Fibroblast of villous mesenchyme (primary cell): ENCODE measurements around the gene DHX15. TPM values are rescaled to one million over a fixed set of nuclear protein-coding genes. Genes with fewer than 3 reads are reported as not detected.

Source experiments
- DNase-seq: peaks from one replicate; pipeline ENCODE4 v3.0.0-alpha.2; 2010; ENCODE audit warnings: low read depth
- H3K4me3 ChIP-seq: 2 replicates; pipeline ENCODE4 v1.5.1; 2011; ENCODE audit warnings: low read depth, mild to moderate bottlenecking, low read length
- total RNA-seq: library from RNA; depleted of rRNA; stranded (reverse); fragments of >200 nt; gene quantifications from 2 replicates; pipeline ENCODE4 v1.2.3, GENCODE V29; 2012
- TF ChIP-seq, protein P1 (sequence below): IDR thresholded peaks from 2 replicates; pipeline ENCODE4 v1.5.1; 2012; ENCODE audit warnings: low read depth, mild to moderate bottlenecking, low read length; ENCODE audit not compliant: insufficient read depth

DHX15 gene
- total RNA-seq, 1 donor = 180 TPM

DNA sequence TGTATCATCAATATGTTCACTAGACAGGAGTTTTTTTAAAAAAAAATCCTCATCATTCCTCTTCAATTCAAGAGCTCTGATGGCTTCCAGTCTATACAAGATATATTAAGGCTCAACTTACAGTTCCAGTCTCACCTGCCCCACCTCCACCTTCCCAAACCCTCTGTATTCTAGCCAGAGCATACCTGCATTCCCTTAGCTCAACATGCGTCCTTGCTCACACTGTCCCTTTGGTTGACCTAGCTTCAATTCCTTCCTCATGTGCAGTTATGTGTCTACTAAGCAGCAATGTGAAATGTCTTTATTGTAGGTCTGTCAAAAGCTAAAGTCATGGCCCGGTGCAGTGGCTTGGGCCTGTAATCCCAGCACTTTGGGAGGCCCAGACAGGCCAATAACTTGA lies 10.8 kb downstream of the DHX15 start:
- H3K4me3 ChIP-seq = no peak overlapping the region
- DNase-seq = no peak
- TF ChIP-seq, protein P1, sequence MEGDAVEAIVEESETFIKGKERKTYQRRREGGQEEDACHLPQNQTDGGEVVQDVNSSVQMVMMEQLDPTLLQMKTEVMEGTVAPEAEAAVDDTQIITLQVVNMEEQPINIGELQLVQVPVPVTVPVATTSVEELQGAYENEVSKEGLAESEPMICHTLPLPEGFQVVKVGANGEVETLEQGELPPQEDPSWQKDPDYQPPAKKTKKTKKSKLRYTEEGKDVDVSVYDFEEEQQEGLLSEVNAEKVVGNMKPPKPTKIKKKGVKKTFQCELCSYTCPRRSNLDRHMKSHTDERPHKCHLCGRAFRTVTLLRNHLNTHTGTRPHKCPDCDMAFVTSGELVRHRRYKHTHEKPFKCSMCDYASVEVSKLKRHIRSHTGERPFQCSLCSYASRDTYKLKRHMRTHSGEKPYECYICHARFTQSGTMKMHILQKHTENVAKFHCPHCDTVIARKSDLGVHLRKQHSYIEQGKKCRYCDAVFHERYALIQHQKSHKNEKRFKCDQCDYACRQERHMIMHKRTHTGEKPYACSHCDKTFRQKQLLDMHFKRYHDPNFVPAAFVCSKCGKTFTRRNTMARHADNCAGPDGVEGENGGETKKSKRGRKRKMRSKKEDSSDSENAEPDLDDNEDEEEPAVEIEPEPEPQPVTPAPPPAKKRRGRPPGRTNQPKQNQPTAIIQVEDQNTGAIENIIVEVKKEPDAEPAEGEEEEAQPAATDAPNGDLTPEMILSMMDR = no peak

DNA sequence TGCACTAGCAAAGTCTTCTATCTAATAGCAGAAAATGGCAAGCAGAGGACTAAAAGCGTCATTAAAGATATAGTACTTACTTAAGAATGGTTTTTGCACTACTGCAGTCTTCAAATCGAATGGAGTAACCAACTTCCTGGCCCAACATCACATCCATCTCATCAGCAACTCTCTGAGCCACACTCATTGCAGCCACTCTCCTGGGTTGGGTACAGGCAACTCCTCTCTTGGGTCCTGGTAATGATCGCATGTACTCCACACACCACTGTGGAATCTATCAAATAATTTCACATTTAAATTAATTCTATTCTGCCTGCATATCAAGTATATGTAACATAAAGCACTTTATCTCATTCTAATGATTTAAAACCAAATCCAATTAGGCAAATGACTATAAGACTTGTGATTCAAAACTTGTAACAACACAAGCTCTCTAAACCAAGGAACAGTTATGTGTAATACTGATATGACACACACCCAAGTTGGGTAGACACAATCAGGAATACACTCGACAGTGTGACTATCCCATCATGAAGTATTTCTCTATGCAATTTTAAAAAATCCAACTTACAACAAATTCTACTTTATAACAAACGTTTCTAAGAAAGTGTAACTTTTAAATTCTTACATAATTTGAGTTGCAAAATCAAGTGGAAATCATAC lies 13.6 kb downstream of the DHX15 start:
- no peak for DNase-seq
- TF ChIP-seq, protein P1 = no peak
- H3K4me3 ChIP-seq = no peak overlapping the region

DNA sequence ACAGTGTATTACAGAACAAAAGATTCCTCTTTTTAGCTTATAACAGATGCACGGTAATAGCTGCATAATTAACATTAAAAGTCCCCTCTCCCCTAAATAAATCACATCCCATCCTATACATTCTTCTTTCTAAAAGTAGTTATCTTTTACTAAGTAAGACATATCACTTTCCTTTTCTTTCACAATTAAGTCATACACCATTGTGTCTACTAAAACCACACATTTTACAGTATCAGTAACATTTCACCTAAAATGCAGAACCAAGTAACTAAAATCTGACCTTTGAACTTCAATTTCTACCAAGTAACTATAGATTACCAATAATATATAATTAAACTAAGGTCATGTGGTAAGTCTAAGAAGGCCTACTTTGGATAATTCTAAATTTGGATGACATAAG lies 14.2 kb downstream of the DHX15 start:
- no peak overlapping the region for H3K4me3 ChIP-seq
- DNase-seq = no peak
- TF ChIP-seq, protein P1 = no peak

DNA sequence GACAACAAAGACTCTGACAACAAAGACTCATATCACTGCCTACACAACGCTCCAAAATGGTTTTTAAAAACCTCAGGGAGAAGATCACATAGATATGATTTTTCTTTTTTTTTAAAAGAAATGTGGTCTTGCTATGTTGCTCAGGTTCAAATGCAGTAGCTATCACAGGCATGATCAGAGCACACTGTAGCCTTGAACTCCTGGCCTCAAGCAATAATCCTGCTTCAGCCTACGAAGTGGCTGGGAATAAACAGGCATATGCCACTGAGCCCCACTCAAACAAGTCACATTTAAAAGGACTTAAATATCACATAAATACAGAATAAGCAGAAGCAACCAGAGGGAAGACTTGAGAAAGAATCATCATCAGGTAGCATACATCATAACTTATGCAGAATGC lies 14.7 kb downstream of the DHX15 start:
- no peak for DNase-seq
- H3K4me3 ChIP-seq = no peak overlapping the region
- TF ChIP-seq, protein P1 = no peak

DNA sequence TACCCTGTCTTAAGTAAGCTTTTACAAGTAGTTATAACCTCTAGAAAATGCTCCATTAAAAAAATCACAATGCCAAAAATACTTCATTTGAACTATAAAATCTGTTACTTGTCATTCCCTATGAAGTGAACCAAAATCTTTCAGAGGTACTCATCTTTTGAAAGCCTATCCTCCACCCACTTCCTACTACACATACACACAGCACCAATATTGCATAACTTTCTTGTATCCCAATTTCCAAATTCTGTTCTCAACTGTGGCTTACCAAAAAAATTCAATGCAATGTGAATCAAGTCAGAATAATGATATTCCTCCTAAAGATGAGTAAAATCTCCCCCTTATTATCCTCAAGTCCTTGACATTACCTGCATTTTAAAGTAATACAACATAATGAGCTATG lies 15.9 kb downstream of the DHX15 start:
- TF ChIP-seq, protein P1 = no peak
- DNase-seq = no peak
- H3K4me3 ChIP-seq = no peak overlapping the region

DNA sequence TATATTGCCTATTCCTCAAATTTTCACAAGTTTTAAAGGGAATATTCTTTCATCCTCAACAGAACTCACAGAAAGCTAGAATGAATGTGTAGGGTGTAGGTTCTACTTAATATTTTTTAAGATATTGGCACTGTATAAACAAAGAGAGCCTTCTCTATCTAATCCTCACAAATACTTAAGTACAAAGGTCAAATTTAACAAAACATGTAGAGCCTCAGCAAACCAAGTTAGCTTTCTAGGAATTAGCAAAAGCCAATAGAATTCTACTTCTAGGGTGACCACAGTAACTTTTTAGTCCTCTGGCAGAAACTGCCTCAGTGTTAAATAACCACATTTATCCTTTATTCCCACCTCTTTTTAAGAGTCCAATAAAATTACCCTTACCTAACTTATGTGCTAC lies 19.3 kb downstream of the DHX15 start:
- no peak overlapping the region for H3K4me3 ChIP-seq
- peak; percentile 36 for DNase-seq
- TF ChIP-seq, protein P1 = no peak

DNA sequence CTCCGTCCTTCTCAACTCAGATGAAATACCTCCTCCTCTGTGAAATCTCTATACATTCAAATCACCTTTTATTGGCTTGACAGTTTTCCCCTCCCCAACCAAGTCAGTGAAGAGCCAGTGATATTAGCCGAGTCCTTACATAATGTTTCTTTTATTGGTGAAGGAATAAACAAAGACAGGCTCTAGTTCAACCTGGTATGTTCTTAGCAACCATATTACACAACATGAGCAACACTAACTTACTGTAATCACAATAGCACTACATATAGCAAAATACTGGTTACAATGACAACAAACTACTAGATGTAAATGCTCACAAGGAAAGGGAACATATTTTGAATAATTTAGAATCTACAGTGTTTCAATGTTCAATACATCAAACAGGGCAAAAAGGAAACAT lies 19.9 kb downstream of the DHX15 start:
- no peak overlapping the region for H3K4me3 ChIP-seq
- peak; percentile 55 for DNase-seq
- TF ChIP-seq, protein P1 = no peak
